Endothelial cell of umbilical vein (primary cell): Measurements from ENCODE around the gene DNAJC11. TPM values are rescaled to one million over a fixed set of nuclear protein-coding genes. Genes with fewer than 3 reads are reported as not detected.
A peak's percentile ranks its signal among the peaks of the same experiment; 100 is the strongest.

Experiments used
- BruUV-seq: library from RNA; stranded (reverse); fragments of 400-500 nt; replicated peaks from 2 replicates; lab custom pipeline; 2021; lab: Mats Ljungman, UMichigan
- CTCF ChIA-PET: fragments of 300-600, 350-600 bp; sonication (Branson Sonifier 250); formaldehyde crosslinking; loops from one replicate; lab custom pipeline; 2021; ENCODE audit warnings: antibody characterized with exemption, inconsistent platforms; lab: Charles Lee
- POLR2A ChIA-PET: fragments of 300-600, 350-600 bp; sonication (Branson Sonifier 250); formaldehyde crosslinking; loops from one replicate; lab custom pipeline; 2021; ENCODE audit warnings: antibody characterized with exemption, inconsistent platforms; lab: Charles Lee
- DNase-seq: peaks from one replicate; pipeline ENCODE4 v3.0.0-alpha.2; 2011; ENCODE audit warnings: low read depth, low spot score
- FAIRE-seq: peaks from 2 replicates; lab custom pipeline; 2011; peaks lifted over from hg19 to GRCh38; lab: Jason Lieb, UNC
- H2AFZ ChIP-seq: 2 replicates; pipeline ENCODE4 v1.6.0; 2012; ENCODE audit warnings: low read depth, low read length, control low read depth, inconsistent platforms
- H3K27ac ChIP-seq: 2 replicates; pipeline ENCODE4 v1.5.1; 2011; ENCODE audit warnings: low read depth, mild to moderate bottlenecking, control low read depth, low read length, moderate library complexity; ENCODE audit not compliant: insufficient read depth
- H3K27me3 ChIP-seq, 2 experiments: 2 replicates each; pipeline versions ENCODE4 v1.6.0 to v1.6.1; 2011; ENCODE audit warnings: low read length in 2 of 2, mixed read lengths in 1 of 2; ENCODE audit not compliant: control insufficient read depth in 2 of 2, insufficient read depth in 2 of 2
- H3K36me3 ChIP-seq, 2 experiments: 2 replicates in 1 of 2; 3 replicates in 1 of 2; pipeline ENCODE4 v1.5.1; 2011; ENCODE audit warnings: low read length in 2 of 2, mild to moderate bottlenecking in 1 of 2, moderate library complexity in 1 of 2; ENCODE audit not compliant: control insufficient read depth in 2 of 2, insufficient read depth in 2 of 2; ENCODE audit errors: extremely low read depth in 1 of 2
- H3K4me1 ChIP-seq: 3 replicates; pipeline ENCODE4 v1.5.1; 2011; ENCODE audit warnings: mild to moderate bottlenecking, low read length; ENCODE audit not compliant: control insufficient read depth, insufficient read depth; ENCODE audit errors: extremely low read depth
- H3K4me2 ChIP-seq: 2 replicates; pipeline ENCODE4 v1.6.1; 2011; ENCODE audit warnings: low read length, control low read depth, mixed read lengths; ENCODE audit not compliant: insufficient read depth
- H3K4me3 ChIP-seq, 3 experiments: fragments of 200-600 bp in 1 of 3; sonication (generic), shearing (Covaris generic) in 1 of 3; replicated peaks in 1 of 3; 2 replicates each; pipeline ENCODE4 v1.5.1; 2011 to 2016; ENCODE audit warnings: control low read depth in 3 of 3, low read length in 3 of 3, mild to moderate bottlenecking in 2 of 3, inconsistent platforms in 1 of 3, low read depth in 1 of 3, moderate library complexity in 1 of 3; ENCODE audit not compliant: insufficient read depth in 1 of 3
- H3K79me2 ChIP-seq: 2 replicates; pipeline ENCODE4 v1.6.0; 2012; ENCODE audit warnings: low read length, inconsistent platforms; ENCODE audit not compliant: control insufficient read depth, insufficient read depth
- H3K9ac ChIP-seq: replicated peaks from 2 replicates; pipeline ENCODE3; 2011; ENCODE audit warnings: low read length, control low read depth; ENCODE audit not compliant: insufficient read depth; ENCODE audit errors: extremely low read depth
- H3K9me1 ChIP-seq: replicated peaks from 3 replicates; pipeline ENCODE4 v1.6.0; 2011; ENCODE audit warnings: mild to moderate bottlenecking, low read length; ENCODE audit not compliant: control insufficient read depth, insufficient read depth; ENCODE audit errors: extremely low read depth
- H3K9me3 ChIP-seq: replicated peaks from 2 replicates; pipeline ENCODE4 v1.5.1; 2012; ENCODE audit warnings: low read length, inconsistent platforms; ENCODE audit not compliant: control insufficient read depth, insufficient read depth
- H4K20me1 ChIP-seq: replicated peaks from 2 replicates; pipeline ENCODE3; 2011; ENCODE audit warnings: mild to moderate bottlenecking, low read length; ENCODE audit not compliant: control insufficient read depth, insufficient read depth; ENCODE audit errors: extremely low read depth
- CTCF ChIP-seq, 2 donors: IDR thresholded peaks; 1 replicate in 1 of 2; 2 replicates in 1 of 2; pipeline ENCODE4 v1.5.1; 2011; ENCODE audit warnings: low read length in 2 of 2, mild to moderate bottlenecking in 2 of 2, moderate library complexity in 2 of 2, control low read depth in 1 of 2, inconsistent platforms in 1 of 2, low read depth in 1 of 2; ENCODE audit not compliant: insufficient read depth in 1 of 2; ENCODE audit errors: extremely low read depth in 1 of 2
- EZH2 ChIP-seq: IDR thresholded peaks from 2 replicates; pipeline ENCODE4 v1.6.1; 2012; ENCODE audit warnings: borderline replicate concordance, low read depth, mild to moderate bottlenecking, moderate library complexity, low read length, inconsistent platforms; ENCODE audit not compliant: severe bottlenecking
- FOS ChIP-seq: IDR thresholded peaks from 2 replicates; pipeline ENCODE4 v1.6.1; 2011; ENCODE audit warnings: mild to moderate bottlenecking, low read length, moderate library complexity, borderline replicate concordance; ENCODE audit not compliant: insufficient read depth
- GATA2 ChIP-seq: IDR thresholded peaks from 2 replicates; pipeline ENCODE4 v1.7.0; 2011; ENCODE audit warnings: low read depth, mild to moderate bottlenecking, moderate library complexity, mixed read lengths, low read length; ENCODE audit not compliant: insufficient read length, insufficient read depth
- JUN ChIP-seq: IDR thresholded peaks from 2 replicates; pipeline ENCODE4 v1.6.1; 2011; ENCODE audit warnings: borderline replicate concordance, low read depth; ENCODE audit not compliant: insufficient read length, insufficient read depth
- MAX ChIP-seq: IDR thresholded peaks from 2 replicates; pipeline ENCODE4 v1.6.1; 2011; ENCODE audit not compliant: insufficient read depth, insufficient read length
- MYC ChIP-seq: IDR thresholded peaks from one replicate; pipeline ENCODE4 v1.6.1; 2011; ENCODE audit warnings: mild to moderate bottlenecking, low read depth, low read length
- POLR2A ChIP-seq: IDR thresholded peaks from 2 replicates; pipeline ENCODE4 v1.6.1; 2012; ENCODE audit warnings: low read depth, mild to moderate bottlenecking, control low read depth, low read length
- POLR2AphosphoS5 ChIP-seq: IDR thresholded peaks from 2 replicates; pipeline ENCODE4 v1.6.1; 2012; ENCODE audit warnings: low read depth, mild to moderate bottlenecking, control low read depth, low read length, moderate library complexity; ENCODE audit not compliant: insufficient read depth
- dilution Hi-C: fragments of 300-500 bp; cut with MboI; formaldehyde crosslinking; loops from one replicate; pipeline ENCODE4 v1.15.0; 2019; ENCODE audit warnings: low sequenced_read_pairs; ENCODE audit not compliant: extremely low pct_ligation_motif_present
- intact Hi-C: fragments of 100-400 bp; cut with micrococcal nuclease; formaldehyde crosslinking; loops from one replicate; pipeline ENCODE4 v1.10.0; 2022
- polyA plus RNA-seq, 4 experiments: library from polyadenylated mRNA; depleted of rRNA in 3 of 4; stranded (reverse) in 3 of 4; unstranded in 1 of 4; fragments of >200 nt; gene quantifications; 2 replicates each; pipeline versions ENCODE4 v1.2.1 to v1.2.3, GENCODE V29; 2011 to 2012; ENCODE audit warnings: missing spikeins in 1 of 4
- total RNA-seq: library from RNA; stranded (reverse); gene quantifications from 2 replicates; pipeline ENCODE4 v1.2.3, GENCODE V29; 2021

DNAJC11 gene
- total and polyA plus RNA-seq, 2 donors (not counting 3 experiments of a cell fraction or from before 2014, with no cell fraction given), result 31.1 to 64.3 TPM

- Histone ChIP-seq H3K4me1 (no peaks in the 10 kb centered on the region), H2AFZ (no peak overlapping the region), H3K27me3 (no peaks in the 10 kb centered on the region), H3K9me3 (no peaks in the 10 kb centered on the region), H3K9ac (no peak overlapping the region), H3K27ac (no peak overlapping the region), H3K4me2 (no peak overlapping the region), H3K9me1 (no peaks in the 10 kb centered on the region), H3K36me3 (peaks cover 4 to 40% of the 10 kb centered on the region in 2 experiments), H3K4me3 (no peak overlapping the region), H3K79me2 (peaks cover 4% of the 10 kb centered on the region), H4K20me1 (no peaks in the 10 kb centered on the region)
- no peak for TF ChIP-seq GATA2
- TF ChIP-seq POLR2AphosphoS5, result no peak
- TF ChIP-seq POLR2A, result no peak
- TF ChIP-seq MYC, result no peak
- no peak for TF ChIP-seq JUN
- TF ChIP-seq FOS, result no peak
- TF ChIP-seq CTCF (IDR thresholded peaks at IDR 0.05; ENCODE audit: extremely low read depth in 1 of 2, insufficient read depth in 1 of 2, low read depth in 1 of 2, low read length in 2 of 2), result no peak
- TF ChIP-seq MAX, result no peak
- TF ChIP-seq EZH2, result no peak
- ChIA-PET CTCF (no interaction called here), POLR2A (no interaction called here)
- BruUV-seq, result no TSS peak
- DNase-seq, result peak; percentile 10
- dilution Hi-C loops, result no loop called here
- intact Hi-C loops, result no loop called here
- FAIRE-seq, result no peak
These were observed 110.4 kb downstream of the DNAJC11 start for GRCh38 chr1:6591222-6591621.
